NCI-H2107 treated with DMSO at 0.1 percent for 48 hours (cell line): ENCODE data around the gene KLHL28.

Experiments
- DNase-seq: peaks from one replicate; lab custom pipeline; 2025; ENCODE audit not compliant: unreplicated experiment; lab: John Stamatoyannopoulos, UW

KLHL28 gene

DNA sequence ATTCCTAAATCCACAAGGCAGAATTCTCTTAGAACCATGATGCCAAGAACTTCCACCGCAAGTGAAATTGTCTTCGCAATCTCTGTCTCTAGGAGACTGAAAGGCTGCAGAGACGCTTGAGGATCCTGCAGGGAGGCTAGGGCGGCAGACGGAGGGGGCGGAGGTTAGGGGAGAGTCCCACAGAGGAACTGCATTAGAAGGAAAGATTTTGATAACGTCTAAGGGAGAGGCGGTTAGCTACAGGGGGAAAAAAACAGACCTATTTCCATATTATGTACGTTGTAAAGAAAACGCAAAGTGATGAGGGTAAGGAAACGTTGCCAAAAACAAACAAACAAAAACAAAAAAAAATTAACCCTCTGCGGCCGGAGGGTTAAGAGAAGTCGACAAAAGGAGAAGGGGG is 595 bp downstream of the KLHL28 start:
- DNase-seq: no peak

DNA sequence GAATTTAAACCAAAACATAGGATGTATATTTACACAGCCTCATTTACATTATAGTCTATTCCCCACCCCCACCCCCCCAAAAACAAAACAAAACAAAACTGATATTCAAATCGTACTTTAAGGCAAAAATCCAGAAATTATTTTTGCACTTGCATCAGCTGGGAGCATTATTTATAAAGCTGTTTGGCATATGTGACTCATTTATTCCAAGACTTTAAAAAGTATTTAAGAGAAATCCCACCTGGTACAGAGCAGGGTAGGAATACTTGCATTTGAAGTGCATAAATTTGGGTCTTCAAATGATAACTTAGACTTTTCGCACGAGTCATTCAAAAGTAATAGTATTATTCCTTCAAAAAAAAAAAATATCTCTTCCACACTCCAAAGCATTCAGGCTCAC is 1.1 kb downstream of the KLHL28 start:
- DNase-seq: no peak

DNA sequence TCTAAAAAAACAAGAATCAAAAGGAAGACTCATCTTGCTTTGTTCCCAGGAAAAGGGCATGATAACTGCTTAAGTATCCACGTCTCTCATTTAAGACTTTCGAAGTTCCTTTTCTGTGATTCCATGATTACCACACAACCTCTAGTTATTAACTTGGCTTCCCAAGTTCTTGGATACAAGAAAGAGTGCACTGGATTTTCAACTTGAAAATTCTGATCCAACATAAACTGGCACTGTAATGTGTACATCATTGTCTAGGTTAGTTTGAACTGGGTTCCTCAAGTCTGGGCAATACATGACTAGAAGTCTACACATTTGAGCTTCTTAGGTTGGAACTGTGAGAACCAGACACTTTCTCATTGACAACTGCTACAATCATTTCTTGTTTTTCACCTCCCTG is 1.6 kb downstream of the KLHL28 start:
- peak; percentile 26 for DNase-seq

DNA sequence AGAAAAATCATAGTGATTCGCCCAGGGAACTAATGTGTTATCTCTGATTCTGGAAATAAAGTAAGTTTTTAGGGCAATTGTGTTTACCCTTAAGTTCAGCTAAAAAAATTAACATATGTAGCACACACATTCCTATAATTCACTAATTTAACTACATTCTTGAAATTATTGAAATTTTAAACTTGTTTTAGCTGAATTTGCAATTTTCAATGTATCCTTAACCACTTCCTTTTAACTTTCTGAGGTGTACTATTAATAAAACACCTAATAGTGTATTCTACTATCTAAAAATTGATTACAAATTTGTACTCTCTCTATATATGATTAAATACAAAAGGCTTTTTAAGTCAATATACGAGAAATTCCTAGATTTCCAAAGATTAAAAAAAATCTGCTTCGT is 2.2 kb downstream of the KLHL28 start:
- no peak for DNase-seq

DNA sequence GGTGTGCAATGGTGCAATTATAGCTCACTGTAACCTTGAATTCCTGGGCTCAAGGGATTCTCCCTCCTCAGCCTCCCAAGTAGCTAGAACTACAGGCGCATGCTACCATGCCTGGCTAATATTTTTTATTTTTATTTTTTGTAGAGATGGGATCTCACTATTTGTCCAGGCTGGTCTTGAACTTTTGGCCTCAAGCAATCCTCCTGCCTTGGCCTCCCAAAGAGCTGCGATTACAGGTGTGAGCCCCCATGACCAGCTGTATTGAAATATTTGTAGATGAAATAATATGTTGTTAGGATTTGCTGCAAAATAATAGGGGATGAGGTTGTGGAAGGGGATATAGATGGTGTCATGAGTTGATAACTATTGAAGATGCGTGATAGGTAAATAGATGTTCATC is 4.9 kb downstream of the KLHL28 start:
- no peak for DNase-seq

DNA sequence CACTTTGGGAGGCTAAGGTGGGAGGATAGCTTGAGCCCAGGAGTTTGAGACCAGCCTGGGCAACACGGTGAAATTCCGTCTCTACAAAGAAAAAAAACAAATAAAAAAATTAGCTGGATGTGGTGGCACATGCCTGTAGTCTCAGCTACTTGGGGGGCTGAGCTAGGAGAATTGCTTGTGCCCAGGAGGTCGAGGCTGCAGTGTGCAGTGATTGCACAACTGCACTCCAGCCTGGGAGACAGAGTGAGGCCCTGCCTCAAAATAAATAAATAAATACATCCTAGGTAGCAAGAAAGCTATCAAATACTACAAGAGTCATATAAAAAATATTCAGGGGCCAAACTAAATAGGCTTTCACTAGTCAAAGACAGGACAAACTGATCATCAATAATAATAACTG is 6.2 kb downstream of the KLHL28 start:
- no peak for DNase-seq

DNA sequence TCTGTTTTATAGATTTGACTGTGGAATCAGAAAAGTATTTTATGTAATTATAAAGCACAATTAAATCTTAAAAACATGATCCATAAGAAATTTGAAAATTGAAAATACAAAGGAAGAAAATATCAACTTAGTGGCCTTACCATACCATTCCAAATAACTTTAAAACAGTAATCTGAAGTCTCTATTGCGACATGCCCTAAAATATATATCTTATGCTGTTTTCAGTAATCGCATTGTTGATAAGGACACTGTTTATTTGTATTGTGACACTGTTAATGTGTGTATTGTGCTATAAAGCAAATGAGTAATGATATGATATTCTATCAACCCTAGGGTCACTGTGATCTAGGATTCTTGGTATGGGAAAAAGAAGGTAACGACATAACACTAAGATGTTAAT is 7.0 kb downstream of the KLHL28 start:
- no peak for DNase-seq

DNA sequence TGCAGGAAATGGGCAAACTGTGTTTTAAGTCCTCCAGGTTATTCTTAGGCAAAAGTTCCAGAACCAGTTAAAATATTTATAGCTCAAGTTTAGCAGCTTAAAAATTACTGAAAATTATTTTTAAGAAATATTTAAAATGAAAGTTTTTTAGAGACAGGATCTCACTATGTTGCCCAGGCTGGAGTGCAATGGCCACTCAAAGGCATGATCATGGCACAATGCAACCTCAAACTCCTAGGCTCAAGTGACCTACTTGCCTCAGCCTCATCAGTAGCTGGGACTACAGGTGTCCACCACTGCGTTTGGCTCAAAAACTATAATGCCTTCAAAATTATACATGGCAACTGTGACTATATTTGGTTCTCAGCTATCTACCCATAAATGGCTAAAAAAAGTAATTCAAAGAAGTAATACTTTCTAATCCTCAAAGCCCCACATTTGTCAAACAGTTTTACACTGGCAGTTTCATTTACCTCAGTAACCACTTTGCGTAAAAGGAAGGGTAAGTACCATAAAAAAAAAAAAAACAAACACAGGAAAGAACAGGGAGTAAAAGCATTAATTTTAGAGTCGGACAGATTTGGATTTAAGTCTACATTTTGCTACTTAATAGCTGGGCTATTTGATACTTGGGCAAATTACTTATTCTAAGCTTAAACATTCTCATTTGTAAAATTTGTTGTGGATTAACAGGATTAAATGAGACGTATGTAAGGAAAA is 9.2 kb downstream of the KLHL28 start:
- no peak for DNase-seq

DNA sequence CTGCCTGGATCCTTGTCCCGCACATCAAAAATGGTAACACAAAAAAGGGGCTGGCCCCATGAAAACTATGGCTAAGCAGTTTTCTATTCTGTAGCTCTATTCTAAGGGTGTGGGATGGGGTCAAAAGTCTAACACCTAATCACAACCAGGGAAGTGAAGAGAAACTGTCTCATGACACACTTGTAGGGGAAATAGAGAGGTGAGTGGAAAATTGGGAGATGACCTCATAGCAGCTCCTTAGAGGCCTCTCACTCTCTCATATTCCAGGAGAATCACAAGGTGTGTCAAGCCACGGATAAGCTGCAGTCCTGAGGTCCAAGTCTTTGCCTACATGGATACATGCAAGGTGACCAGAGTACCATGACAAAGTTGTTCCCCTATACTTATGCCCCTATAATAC is 10.7 kb downstream of the KLHL28 start:
- no peak for DNase-seq

DNA sequence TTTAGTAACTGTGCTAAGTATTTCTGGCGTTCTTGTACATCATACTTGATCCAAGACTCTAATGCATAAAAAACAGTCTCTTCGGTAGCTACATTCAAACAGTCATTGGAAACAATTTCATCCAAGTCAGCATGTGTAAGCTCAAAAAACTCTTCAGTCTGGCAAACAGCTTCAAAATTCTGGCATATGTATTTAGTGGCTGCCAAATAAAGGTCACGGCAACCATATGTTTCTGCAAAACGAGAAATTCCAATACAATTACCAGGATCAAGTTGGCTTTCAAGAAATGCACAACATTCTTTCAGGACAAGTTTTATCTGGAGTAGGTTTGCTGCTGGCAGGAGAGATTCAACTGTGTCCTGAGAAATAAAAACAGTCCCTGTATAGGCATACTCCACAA is 16.5 kb downstream of the KLHL28 start:
- no peak for DNase-seq

DNA sequence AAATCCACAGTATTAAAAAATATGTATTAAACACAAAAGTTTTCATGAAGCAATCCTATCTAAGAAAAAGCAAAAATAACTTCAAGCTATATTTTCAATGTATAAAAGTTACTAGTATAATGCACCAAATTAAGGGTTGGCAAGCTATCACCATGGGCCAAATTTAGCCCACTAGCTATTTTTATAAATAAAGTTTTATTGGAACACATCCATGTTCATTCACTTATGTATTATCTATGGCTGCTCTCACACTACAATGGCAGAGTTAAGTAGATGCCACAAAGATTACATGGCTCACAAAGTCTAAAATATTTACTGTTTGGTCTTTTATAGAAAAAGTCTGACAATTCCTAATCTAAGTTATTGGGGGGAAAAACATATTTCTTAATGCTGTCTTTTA is 17.6 kb downstream of the KLHL28 start:
- DNase-seq: no peak

DNA sequence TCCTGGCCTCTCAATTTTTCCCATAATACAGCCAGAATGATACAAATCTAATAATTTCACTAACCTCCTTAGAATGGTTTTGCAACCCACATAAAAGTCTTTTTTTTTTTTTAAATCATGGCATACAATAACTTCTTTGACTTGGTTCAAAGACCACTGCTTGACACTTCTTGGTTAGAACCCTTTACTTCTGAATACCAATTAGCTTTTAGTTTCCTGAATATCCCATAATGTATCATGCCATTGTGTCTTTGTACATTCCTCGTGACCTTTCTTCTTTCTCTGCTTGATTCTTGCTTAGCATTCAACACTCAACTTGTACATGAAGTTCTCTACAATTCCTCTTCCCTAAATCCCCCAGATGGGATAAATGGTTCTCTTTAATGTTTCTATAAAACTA is 19.3 kb downstream of the KLHL28 start:
- no peak for DNase-seq

DNA sequence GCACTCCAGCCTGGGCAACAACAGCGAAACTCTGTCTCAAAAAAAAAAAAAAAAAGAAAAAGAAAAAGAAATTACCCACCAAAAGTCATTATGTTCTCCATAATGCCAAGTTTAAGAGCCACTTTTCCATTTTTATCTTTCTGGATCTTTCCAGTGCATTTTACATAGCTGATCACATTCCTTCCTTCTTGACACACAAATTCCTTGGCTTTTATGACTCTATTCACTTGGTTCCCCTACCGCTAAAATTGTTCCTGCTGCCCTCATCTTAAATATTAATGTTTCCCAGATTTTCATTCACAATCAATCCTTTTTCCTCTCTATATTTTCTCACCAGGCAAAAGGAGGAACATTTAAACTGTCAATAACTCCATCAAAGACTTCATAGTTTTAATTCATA is 20.2 kb downstream of the KLHL28 start:
- no peak for DNase-seq

DNA sequence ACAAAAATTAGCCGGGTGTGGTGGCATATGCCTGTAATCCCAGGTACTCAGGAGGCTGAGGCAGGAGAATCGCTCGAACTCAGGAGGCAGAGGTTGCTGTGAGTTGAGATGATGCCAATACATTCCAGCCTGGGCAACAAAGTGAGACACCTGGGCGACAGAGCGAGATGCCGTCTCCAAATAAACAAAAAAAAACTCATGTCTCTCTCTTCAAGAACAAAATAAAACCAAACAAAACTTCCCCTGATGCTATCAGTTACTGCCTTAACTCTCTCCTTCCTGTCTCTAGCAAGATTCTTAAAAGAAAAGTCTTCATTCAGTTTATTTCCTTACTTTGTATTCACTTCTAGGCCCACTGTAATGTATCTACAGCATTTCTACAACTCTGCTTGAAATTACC is 20.8 kb downstream of the KLHL28 start:
- no peak for DNase-seq

DNA sequence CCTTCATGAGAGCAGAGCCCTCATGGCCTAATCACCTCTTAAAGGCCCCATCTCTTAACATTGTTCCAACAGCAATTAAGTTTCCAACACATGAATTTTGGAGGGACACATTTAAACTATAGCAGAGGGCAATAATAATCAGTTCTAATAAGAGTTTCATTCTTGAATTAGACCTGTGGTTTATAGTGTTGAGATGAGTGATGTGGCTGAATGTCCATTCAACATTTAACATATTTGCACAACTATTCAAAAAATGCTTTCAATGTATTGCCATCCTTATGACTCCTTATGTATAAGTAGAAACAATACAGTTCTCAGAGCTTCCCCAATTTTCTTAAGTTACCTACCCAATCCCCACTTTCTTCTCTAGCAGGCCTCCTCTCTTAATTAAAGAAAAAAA is 21.5 kb downstream of the KLHL28 start:
- DNase-seq: no peak

DNA sequence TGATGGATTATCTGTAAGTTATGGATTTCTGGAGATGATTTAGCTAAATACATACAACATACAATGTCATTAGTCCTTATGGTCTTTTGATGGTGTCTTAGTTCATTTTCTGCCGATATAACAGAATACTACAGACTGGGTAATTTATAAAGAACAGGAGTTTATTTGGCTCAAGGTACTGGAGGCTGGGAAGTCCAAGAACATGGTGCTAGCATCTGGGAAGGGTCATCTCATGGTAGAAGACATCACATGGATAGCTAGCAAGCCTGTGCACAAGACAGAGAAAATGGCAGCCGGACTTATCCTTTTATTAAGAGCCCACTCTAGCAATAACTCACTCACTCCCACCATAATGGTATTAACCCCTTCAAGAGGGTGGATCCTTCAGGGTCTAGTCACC is 24.2 kb downstream of the KLHL28 start:
- no peak for DNase-seq

DNA sequence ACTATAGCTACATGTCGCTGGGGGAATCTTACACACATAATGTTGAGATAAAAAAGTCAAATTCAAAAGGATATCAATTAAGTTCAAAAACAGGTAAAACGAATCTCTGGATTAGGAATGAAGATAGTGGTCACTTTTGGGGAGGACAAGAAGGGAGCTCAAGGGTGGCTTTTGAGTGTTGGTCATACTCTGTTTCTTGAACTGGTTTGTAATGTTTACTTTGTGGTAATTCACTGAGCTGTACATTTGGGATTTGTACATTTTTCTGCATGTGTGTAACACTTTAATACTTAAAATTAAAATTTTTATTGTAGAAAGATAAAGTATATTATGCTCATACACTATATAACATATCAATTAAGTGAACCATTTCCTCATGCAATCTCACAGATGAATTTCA is 26.6 kb downstream of the KLHL28 start:
- no peak for DNase-seq

DNA sequence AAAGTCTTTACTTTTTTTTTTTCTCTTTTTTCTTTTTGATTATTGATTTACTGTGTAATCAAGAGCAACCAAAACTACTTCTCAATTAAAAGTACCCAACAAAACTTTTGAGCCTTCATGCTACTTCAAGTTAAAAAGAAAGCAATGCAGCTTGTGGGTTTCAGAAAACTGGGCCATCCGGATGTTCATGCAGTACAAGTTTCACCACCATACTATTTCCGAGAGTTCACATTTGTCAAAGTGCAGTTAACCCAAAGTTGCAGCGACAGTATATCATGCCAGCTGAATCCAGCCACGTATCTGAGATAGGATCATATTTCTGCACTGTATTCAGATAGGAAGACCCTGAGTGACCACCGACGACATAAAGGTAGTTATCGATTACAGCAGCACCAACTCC is 33.0 kb downstream of the KLHL28 start:
- DNase-seq: no peak

DNA sequence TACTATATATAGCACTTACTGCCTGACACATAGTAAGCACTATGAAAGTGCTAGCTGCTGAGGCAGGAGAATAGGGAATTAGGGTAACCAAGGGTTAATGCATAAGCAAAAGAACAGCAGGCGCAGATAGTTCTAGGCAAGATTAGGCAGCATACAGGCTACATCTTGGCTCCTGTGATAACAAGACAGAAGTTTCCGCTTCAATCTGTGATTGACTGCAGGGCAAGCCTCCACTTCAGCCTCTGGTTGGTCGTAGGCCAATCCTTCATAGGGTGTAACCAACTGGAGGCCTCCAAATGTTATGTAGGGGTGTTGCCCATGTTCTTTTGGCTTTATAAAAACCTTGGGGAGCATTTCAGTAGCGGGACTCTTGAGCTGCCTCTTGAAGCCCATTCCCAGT is 46.9 kb downstream of the KLHL28 start:
- no peak for DNase-seq

DNA sequence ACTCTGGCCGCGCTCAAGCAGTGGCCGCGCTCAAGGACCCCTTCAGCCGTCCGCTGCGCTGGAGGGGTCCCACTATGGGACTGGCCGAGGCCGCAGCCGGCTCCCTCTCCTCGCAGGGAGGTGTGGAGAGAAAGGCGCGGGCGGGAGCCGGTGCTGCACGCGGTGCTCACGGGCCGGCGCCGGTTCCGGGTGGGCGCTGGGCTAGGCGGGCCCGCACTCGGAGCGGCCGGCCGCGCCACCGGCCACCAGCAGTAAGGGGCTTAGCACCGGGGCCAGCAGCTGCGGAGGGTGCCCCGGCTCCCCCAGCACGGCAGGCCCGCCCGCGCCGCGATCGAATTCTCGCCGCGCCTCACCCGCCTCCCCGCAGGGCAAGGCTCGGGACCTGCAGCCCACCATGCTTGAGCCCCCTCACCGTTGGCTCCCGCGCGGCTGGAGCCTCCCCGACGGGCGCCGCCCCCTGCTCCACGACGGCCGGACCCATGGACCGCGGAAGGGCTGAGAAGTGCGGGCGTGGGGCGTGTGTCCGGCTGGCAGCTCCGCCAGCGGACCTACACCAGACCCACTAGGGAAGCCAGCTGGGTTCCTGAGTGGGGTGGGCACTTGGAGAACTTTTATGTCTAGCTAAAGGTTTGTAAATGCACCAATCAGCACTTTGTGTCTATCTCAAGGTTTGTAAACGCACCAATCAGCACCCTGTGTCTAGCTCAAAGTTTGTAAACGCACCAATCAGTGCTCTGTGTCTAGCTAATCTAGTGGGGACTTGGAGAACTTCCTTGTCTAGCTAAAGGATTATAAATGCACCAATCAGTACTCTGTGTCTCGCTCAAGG is 49.5 kb downstream of the KLHL28 start:
- DNase-seq: no peak

DNA sequence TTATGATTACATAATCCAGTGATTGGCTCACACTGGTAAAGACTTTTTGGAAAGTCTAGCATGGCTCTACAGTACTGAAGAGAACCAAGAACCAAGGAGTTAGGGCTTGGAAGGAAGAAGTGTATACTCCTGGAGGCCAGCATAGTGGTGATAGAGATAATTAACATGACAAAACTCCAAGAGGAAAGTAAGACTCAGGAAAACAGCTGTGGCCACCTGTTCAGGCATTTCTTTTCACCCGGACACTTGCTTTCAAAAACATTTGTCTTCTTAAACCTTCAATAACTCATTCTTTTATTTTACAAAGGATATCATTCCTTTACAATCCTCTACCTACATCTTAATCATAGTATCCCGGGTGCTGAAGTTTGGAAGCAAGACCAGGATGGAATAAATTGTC is 50.9 kb downstream of the KLHL28 start:
- no peak for DNase-seq

DNA sequence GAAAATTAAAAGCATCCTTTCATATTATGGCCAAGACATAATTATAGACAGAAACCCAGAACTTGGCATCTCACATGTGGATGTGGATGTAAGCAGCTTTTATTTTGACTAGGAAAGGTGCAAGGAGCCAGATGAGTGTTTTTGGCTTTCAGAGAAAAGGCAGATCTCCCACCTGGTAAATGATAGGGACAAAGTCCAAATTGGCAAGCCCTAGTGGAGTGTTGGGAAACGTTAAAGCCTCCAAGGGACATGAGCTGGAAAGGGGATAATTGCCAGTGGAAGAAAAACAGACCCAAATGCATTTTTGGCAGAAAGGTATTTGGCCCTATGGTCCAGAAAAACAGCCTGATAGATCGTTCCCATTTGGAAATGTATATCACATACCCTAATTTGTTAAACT is 60.1 kb downstream of the KLHL28 start:
- no peak for DNase-seq

DNA sequence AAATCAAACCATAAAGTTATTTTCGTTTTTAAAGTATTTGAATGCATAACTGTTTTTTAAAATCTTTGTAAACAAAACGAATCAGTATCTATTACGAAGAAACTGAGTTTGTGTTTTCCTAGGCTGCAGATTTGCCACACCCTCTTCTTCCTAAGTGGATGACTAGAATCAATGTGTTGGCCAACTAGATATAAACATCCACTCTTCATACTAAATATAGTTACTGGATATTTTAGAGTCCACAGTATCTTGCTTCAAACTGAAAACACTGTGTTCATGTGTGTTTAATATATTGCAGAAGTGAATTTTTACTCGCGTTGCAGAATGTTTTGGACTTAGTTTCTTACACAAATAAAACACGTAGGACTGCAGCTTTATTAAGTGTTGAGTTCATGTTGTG is 63.2 kb downstream of the KLHL28 start:
- no peak for DNase-seq
